Activated CD8-positive, alpha-beta T cell treated with anti-CD3 and anti-CD28 coated beads for 36 hours (primary cell): ENCODE measurements around the gene RNF32. TPM values are rescaled to one million over a fixed set of nuclear protein-coding genes. Genes with fewer than 3 reads are reported as not detected.

Experiments used
- ATAC-seq: fragments of 200-7000 bp; cut with Tn5 transposase; one replicate; pipeline ENCODE4 v1.10.0; 2021; ENCODE audit warnings: mild to moderate bottlenecking, moderate library complexity
- CTCF ChIA-PET: fragments of 350-600 bp; sonication (Branson Sonifier 250); formaldehyde crosslinking; loops from one replicate; lab custom pipeline; 2021; ENCODE audit warnings: antibody characterized with exemption; lab: Charles Lee
- POLR2A ChIA-PET: fragments of 350-600 bp; sonication (Branson Sonifier 250); formaldehyde crosslinking; loops from one replicate; lab custom pipeline; 2021; ENCODE audit warnings: antibody characterized with exemption; lab: Charles Lee
- DNase-seq: peaks from one replicate; pipeline ENCODE4 v3.0.0-alpha.2; 2020
- H3K27ac Mint-ChIP-seq: one replicate; pipeline ENCODE4 v1.8.0; 2021; ENCODE audit warnings: mild to moderate bottlenecking, mixed read lengths
- H3K27me3 Mint-ChIP-seq: one replicate; pipeline ENCODE4 v1.8.0; 2021; ENCODE audit warnings: mixed read lengths
- H3K36me3 Mint-ChIP-seq: one replicate; pipeline ENCODE4 v1.8.0; 2021; ENCODE audit warnings: low read depth, mixed read lengths
- H3K4me1 Mint-ChIP-seq: one replicate; pipeline ENCODE4 v1.8.0; 2021; ENCODE audit warnings: low read depth, mixed read lengths
- H3K4me3 Mint-ChIP-seq: one replicate; pipeline ENCODE4 v1.8.0; 2021; ENCODE audit warnings: mild to moderate bottlenecking, moderate library complexity, mixed read lengths
- H3K9me3 Mint-ChIP-seq: one replicate; pipeline ENCODE4 v1.8.0; 2021; ENCODE audit warnings: mixed read lengths
- CTCF ChIP-seq: fragments of 200-600 bp; IDR thresholded peaks from one replicate; pipeline ENCODE4 v1.8.0; 2022; ENCODE audit warnings: antibody characterized with exemption, mild to moderate bottlenecking
- intact Hi-C: fragments of 100-400 bp; cut with micrococcal nuclease; formaldehyde crosslinking; loops from one replicate; pipeline ENCODE4 v1.10.0; 2022
- total RNA-seq, 2 experiments: library from RNA; stranded (reverse); gene quantifications; one replicate each; pipeline ENCODE4 v1.2.3, GENCODE V29; 2021

The RNF32 gene
- total RNA-seq, 2 experiments from 2014 or later: 0.43 TPM

GRCh38 chr7:156725936-156726335, 85.4 kb downstream of the RNF32 start:
- ChIA-PET CTCF (no interaction called here), POLR2A (interaction anchor here (1.1 to 1.3 kb wide), 2 partner anchors 9 to 10 kb away, joined by 3 to 4 read pairs; no protein-coding TSS in a partner anchor)
- Mint-ChIP-seq H3K27ac (no peak overlapping the region), H3K4me3 (no peak overlapping the region), H3K27me3 (no peaks in the 10 kb centered on the region), H3K9me3 (no peaks in the 10 kb centered on the region), H3K36me3 (peaks cover 20% of the 10 kb centered on the region), H3K4me1 (peaks cover 2% of the 10 kb centered on the region)
- no peak for DNase-seq
- no peak for TF ChIP-seq CTCF
- intact Hi-C loops: no loop called here
- no peak for ATAC-seq
